ENCODE results near the gene BORCS6.
"Not testable (repeated sequence)": the region's sequence is repeated elsewhere in the genome, so short reads cannot be mapped to it uniquely, and the experiment has no call there.

BORCS6 gene

GRCh38 chr17:8189711-8190477 is at the start of gene BORCS6:
Gene BORCS6 (minus strand): TSS chr17:8190180. CDS start chr17:8190140, 40 bp downstream.
- DNase-seq (ENCODE audit: low read depth in 4 of 4, low spot score in 1 of 4), result peak; percentile 75 to 94 (median 88)

GRCh38 chr17:8237886-8238285 is 47.9 kb upstream of the BORCS6 start:
- DNase-seq (ENCODE audit: low read depth in 4 of 4, low spot score in 1 of 4), result no peak

GRCh38 chr17:8237175-8237574 is 47.2 kb upstream of the BORCS6 start:
- DNase-seq (ENCODE audit: low read depth in 4 of 4, low spot score in 1 of 4), result no peak

- DNase-seq (ENCODE audit: low read depth in 4 of 4, low spot score in 1 of 4), result no peak
These were observed 45.7 kb upstream of the BORCS6 start for GRCh38 chr17:8235676-8236075.

GRCh38 chr17:8234361-8235270 is 44.6 kb upstream of the BORCS6 start:
- DNase-seq (ENCODE audit: low read depth in 4 of 4, low spot score in 1 of 4), result no peak

GRCh38 chr17:8231701-8232100 is 41.7 kb upstream of the BORCS6 start:
- no peak for DNase-seq (ENCODE audit: low read depth in 4 of 4, low spot score in 1 of 4)

GRCh38 chr17:8227238-8227581 is 37.2 kb upstream of the BORCS6 start:
- DNase-seq (ENCODE audit: low read depth in 4 of 4, low spot score in 1 of 4), result no peak

GRCh38 chr17:8226536-8227237 is 36.7 kb upstream of the BORCS6 start:
- peak in 2 of 4 experiments; percentile 37 to 42 for DNase-seq (ENCODE audit: low read depth in 4 of 4, low spot score in 1 of 4)

GRCh38 chr17:8225813-8226535 is 36.0 kb upstream of the BORCS6 start:
- peak in 3 of 4 experiments; percentile 67 to 70 (median 69) for DNase-seq (ENCODE audit: low read depth in 4 of 4, low spot score in 1 of 4)

GRCh38 chr17:8224891-8225812 is 35.2 kb upstream of the BORCS6 start:
- no peak for DNase-seq (ENCODE audit: low read depth in 4 of 4, low spot score in 1 of 4)

GRCh38 chr17:8223356-8224126 is 33.6 kb upstream of the BORCS6 start:
- DNase-seq (ENCODE audit: low read depth in 4 of 4, low spot score in 1 of 4), result peak in 2 of 4 experiments; percentile 48 to 54

GRCh38 chr17:8222630-8223355 is 32.8 kb upstream of the BORCS6 start:
- peak; percentile 75 to 89 (median 88) for DNase-seq (ENCODE audit: low read depth in 4 of 4, low spot score in 1 of 4)

GRCh38 chr17:8222380-8222629 is 32.3 kb upstream of the BORCS6 start:
- no peak for DNase-seq (ENCODE audit: low read depth in 4 of 4, low spot score in 1 of 4)

- peak; percentile 68 to 92 (median 80) for DNase-seq (ENCODE audit: low read depth in 4 of 4, low spot score in 1 of 4)
These were observed 31.8 kb upstream of the BORCS6 start for GRCh38 chr17:8221663-8222379.

- DNase-seq (ENCODE audit: low read depth in 4 of 4, low spot score in 1 of 4), result peak; percentile 88 to 95 (median 90)
These were observed 31.0 kb upstream of the BORCS6 start for GRCh38 chr17:8220783-8221662.

- DNase-seq (ENCODE audit: low read depth in 4 of 4, low spot score in 1 of 4), result not testable (repeated sequence)
These were observed 24.0 kb upstream of the BORCS6 start for GRCh38 chr17:8214000-8214399.

All from stimulated activated CD4-positive, alpha-beta T cell treated with anti-CD3 and anti-CD28 coated beads, Interleukin-1b, Interleukin-23, amount 100 ng/mL, for 24 hours (primary cell).